ENCODE results near the gene NRARP. TPM values are rescaled to one million over a fixed set of nuclear protein-coding genes. Genes with fewer than 3 reads are reported as not detected.

The NRARP gene
- total and polyA plus RNA-seq, 2 of the 13 experiments (the other 11 are each of a cell fraction or from before 2014, with no cell fraction given), result 0.22 to 0.46 TPM

DNA sequence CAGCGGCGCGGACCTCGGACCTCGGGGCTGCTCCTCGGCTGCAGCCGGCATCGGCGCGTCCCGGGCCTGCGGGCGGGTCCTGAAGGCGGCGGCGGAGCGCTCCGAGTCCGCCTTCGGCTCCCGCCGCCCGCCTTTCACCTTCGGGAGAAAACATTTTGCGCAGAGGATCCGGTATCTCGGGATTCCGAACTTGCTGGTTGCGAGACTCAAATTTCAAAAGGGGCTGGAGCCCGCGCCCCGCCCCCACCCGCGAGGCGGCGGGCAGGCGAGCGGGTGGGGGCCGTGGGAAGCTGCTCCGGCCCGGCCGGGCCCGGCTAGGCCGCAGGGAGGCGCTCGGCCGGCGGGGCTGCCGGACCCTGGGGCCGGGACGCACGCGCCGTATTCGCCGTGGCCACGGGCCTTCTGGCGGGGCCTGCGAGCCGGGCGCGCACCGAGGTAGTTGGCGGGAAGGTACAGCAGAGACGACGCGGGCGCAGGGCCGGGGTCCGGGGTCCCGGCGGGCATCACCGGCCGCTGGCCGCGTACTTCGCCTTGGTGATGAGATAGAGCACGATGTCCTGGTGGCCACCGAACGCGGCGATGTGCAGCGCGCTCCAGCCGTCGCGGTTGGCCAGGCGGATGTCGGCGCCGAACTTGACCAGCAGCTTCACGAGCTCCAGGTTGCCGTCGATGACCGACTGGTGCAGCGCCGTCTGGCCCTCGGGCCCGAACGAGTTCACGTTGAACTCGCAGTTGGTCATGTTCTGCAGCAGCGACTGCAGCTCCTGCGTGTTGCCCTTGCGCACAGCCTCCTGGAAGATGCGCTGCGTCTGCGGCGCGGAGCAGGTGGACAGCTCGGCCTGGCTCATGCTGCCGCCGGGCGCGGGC lies 757 bp downstream of the NRARP start:
- H2AFZ ChIP-seq (ENCODE audit: low read length), result no peak overlapping the region
- H3K4me3 ChIP-seq (replicated peaks in 1 of 3; ENCODE audit: insufficient read depth in 1 of 3, low read depth in 2 of 3, low read length in 3 of 3), result peak overlapping the region; percentile 46 to 63 (median 51)
- no peaks in the 10 kb centered on the region for H3K36me3 ChIP-seq (replicated peaks in 1 of 2; ENCODE audit: control insufficient read depth in 1 of 2, insufficient read depth in 2 of 2, low read length in 2 of 2)
- no peak for FAIRE-seq
- intact Hi-C loops (cut with micrococcal nuclease; ENCODE audit: unreplicated experiment), result loop anchor here (10.0 kb wide), 1 partner anchor 103 kb away; no protein-coding TSS in a partner anchor
- in situ Hi-C loops (cut with HindIII; ENCODE audit: extremely low pct_ligation_motif_present, low pct_unique_long_range_greater_than_20kb), result no loop called here
- ChIA-PET POLR2A (interaction anchor here (0.5 to 1.9 kb wide), 6 partner anchors 10 to 147 kb away, joined by 3 to 6 read pairs (median 4); partner anchors contain the start of genes ENTPD8 and TOR4A), CTCF (ENCODE audit: low intra/inter-chr PET ratio, low total read pairs) (no interaction called here)
- no peaks in the 10 kb centered on the region for H3K9me3 ChIP-seq (ENCODE audit: low read length)
- peak overlapping the region; percentile 82 for H3K4me2 ChIP-seq (ENCODE audit: low read depth, low read length)
- no peaks in the 10 kb centered on the region for H4K20me1 ChIP-seq (ENCODE audit: insufficient read depth, low read length)
- H3K4me1 ChIP-seq (ENCODE audit: insufficient read depth, low read length), result peaks cover 77% of the 10 kb centered on the region
- no peak for DNase-seq (ENCODE audit: low spot score)
- H3K9ac ChIP-seq (ENCODE audit: insufficient read depth, low read depth, low read length), result peak overlapping the region; percentile 15; the same call in 1 of the 2 replicates
- no peaks in the 10 kb centered on the region for H3K79me2 ChIP-seq (ENCODE audit: insufficient read depth, low read length)
- no peak overlapping the region for H3K27ac ChIP-seq (ENCODE audit: extremely low read length, insufficient read depth, low read length)
- no TSS peak for BruUV-seq (replicated peaks)
- WGBS (ENCODE audit: low lambda C conversion rate), result under 1% methylated on average over 27 of the region's 115 CpGs
- peaks cover 12 to 77% of the 10 kb centered on the region in 2 experiments for H3K27me3 ChIP-seq (ENCODE audit: control insufficient read depth in 1 of 2, insufficient read depth in 2 of 2, low read length in 2 of 2)
- ATAC-seq, result peak; percentile 14; the same call in 2 of the 3 replicates
- TF ChIP-seq RORA (CRISPR knock-in tag; IDR thresholded peaks at IDR 0.05) (no peak), PCBP2 (optimal IDR thresholded peaks at IDR 0.05; ENCODE audit: low read depth, low read length, poor library complexity, severe bottlenecking) (no peak), ZBTB7B (CRISPR knock-in tag; IDR thresholded peaks at IDR 0.05) (no peak), SKI (IDR thresholded peaks at IDR 0.05; ENCODE audit: partially characterized antibody) (peak; percentile 13), GATA4 (IDR thresholded peaks at IDR 0.05; ENCODE audit: borderline replicate concordance, low read depth) (no peak), PRDM4 (CRISPR knock-in tag; IDR thresholded peaks at IDR 0.05; ENCODE audit: borderline replicate concordance) (no peak), BCL6 (CRISPR knock-in tag; IDR thresholded peaks at IDR 0.05) (0 out of 2 replicates have a peak, but pooled peaks have one; percentile 17), CHD4 (IDR thresholded peaks at IDR 0.05; ENCODE audit: borderline replicate concordance, low read length) (no peak), ZNF263 (CRISPR knock-in tag; IDR thresholded peaks at IDR 0.05) (peak; percentile 20; the same call in 1 of the 2 replicates), ZFP90 (CRISPR knock-in tag; IDR thresholded peaks at IDR 0.05; ENCODE audit: borderline replicate concordance) (no peak), TMF1 (CRISPR knock-in tag; IDR thresholded peaks at IDR 0.05; ENCODE audit: low read depth) (no peak), YEATS2 (CRISPR knock-in tag; IDR thresholded peaks at IDR 0.05; ENCODE audit: borderline replicate concordance) (no peak), BORCS8-MEF2B (CRISPR knock-in tag; IDR thresholded peaks at IDR 0.05) (no peak), SP2 (CRISPR knock-in tag; IDR thresholded peaks at IDR 0.05) (no peak), ZNF207 (IDR thresholded peaks at IDR 0.05; ENCODE audit: borderline replicate concordance) (no peak)
- TF ChIP-seq, protein P1, sequence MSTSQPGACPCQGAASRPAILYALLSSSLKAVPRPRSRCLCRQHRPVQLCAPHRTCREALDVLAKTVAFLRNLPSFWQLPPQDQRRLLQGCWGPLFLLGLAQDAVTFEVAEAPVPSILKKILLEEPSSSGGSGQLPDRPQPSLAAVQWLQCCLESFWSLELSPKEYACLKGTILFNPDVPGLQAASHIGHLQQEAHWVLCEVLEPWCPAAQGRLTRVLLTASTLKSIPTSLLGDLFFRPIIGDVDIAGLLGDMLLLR (CRISPR knock-in tag; IDR thresholded peaks at IDR 0.05), result peak; percentile 37; the same call in 1 of the 2 replicates
- TF ChIP-seq, protein P2, sequence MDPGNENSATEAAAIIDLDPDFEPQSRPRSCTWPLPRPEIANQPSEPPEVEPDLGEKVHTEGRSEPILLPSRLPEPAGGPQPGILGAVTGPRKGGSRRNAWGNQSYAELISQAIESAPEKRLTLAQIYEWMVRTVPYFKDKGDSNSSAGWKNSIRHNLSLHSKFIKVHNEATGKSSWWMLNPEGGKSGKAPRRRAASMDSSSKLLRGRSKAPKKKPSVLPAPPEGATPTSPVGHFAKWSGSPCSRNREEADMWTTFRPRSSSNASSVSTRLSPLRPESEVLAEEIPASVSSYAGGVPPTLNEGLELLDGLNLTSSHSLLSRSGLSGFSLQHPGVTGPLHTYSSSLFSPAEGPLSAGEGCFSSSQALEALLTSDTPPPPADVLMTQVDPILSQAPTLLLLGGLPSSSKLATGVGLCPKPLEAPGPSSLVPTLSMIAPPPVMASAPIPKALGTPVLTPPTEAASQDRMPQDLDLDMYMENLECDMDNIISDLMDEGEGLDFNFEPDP (CRISPR knock-in tag; conservative IDR thresholded peaks at IDR 0.05), result no peak
- TF ChIP-seq, protein P3, sequence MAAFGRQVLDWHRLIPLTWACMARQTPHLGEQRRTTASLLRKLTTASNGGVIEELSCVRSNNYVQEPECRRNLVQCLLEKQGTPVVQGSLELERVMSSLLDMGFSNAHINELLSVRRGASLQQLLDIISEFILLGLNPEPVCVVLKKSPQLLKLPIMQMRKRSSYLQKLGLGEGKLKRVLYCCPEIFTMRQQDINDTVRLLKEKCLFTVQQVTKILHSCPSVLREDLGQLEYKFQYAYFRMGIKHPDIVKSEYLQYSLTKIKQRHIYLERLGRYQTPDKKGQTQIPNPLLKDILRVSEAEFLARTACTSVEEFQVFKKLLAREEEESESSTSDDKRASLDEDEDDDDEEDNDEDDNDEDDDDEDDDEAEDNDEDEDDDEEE (CRISPR knock-in tag; IDR thresholded peaks at IDR 0.05), result 0 out of 2 replicates have a peak, but pooled peaks have one; percentile 44
